Colonic mucosa (tissue), 4 donors: Measurements from ENCODE around the gene NR1D1. TPM values are rescaled to one million over a fixed set of nuclear protein-coding genes. Genes with fewer than 3 reads are reported as not detected.

Experiments
- DNase-seq: peaks from one replicate; pipeline ENCODE4 v3.0.0-alpha.2; 2020
- H3K27ac ChIP-seq: fragments of 200-600 bp; one replicate; pipeline ENCODE4 v1.8.0; 2021
- H3K27me3 ChIP-seq: fragments of 200-600 bp; one replicate; pipeline ENCODE4 v1.8.0; 2021
- H3K36me3 ChIP-seq: fragments of 200-600 bp; one replicate; pipeline ENCODE4 v1.8.0; 2021
- H3K4me1 ChIP-seq: fragments of 200-600 bp; one replicate; pipeline ENCODE4 v1.8.0; 2021; ENCODE audit warnings: mild to moderate bottlenecking
- H3K4me3 ChIP-seq: fragments of 200-600 bp; one replicate; pipeline ENCODE4 v1.8.0; 2021
- H3K9ac ChIP-seq, 2 donors: one replicate each; pipeline ENCODE4 v1.7.0; 2013; ENCODE audit warnings: control low read depth in 2 of 2, low read depth in 2 of 2, low read length in 2 of 2
- H3K9me3 ChIP-seq: fragments of 200-600 bp; one replicate; pipeline ENCODE4 v1.8.0; 2021
- intact Hi-C: fragments of 100-400 bp; cut with DNase I; formaldehyde crosslinking; loops from one replicate; pipeline ENCODE4 v1.14.1; 2022
- total RNA-seq, 2 donors: library from RNA; stranded (reverse); fragmentation: NEBNext Ultra II Directional in 1 of 2; extraction: Animal tissue kit (Norgen Biotek cat#: 25700) in 1 of 2; gene quantifications; one replicate each; pipeline ENCODE4 v1.2.1, GENCODE V29; 2021
- TF ChIP-seq, protein P1 (sequence below): fragments of 200-600 bp; IDR thresholded peaks from one replicate; pipeline ENCODE4 v1.8.0; 2022; ENCODE audit warnings: antibody characterized with exemption, mild to moderate bottlenecking
- donor health status: healthy.
- donor health status: DM: no; HTN: no; CAD: no.
- donor health status: DM: no; HTN: no; CAD: no.

Gene NR1D1
- total RNA-seq, 2 donors from 2014 or later = 4.8 to 18.8 TPM

- H3K27me3 ChIP-seq = no peaks in the 10 kb centered on the region
- intact Hi-C loops = no loop called here
- TF ChIP-seq, protein P1, sequence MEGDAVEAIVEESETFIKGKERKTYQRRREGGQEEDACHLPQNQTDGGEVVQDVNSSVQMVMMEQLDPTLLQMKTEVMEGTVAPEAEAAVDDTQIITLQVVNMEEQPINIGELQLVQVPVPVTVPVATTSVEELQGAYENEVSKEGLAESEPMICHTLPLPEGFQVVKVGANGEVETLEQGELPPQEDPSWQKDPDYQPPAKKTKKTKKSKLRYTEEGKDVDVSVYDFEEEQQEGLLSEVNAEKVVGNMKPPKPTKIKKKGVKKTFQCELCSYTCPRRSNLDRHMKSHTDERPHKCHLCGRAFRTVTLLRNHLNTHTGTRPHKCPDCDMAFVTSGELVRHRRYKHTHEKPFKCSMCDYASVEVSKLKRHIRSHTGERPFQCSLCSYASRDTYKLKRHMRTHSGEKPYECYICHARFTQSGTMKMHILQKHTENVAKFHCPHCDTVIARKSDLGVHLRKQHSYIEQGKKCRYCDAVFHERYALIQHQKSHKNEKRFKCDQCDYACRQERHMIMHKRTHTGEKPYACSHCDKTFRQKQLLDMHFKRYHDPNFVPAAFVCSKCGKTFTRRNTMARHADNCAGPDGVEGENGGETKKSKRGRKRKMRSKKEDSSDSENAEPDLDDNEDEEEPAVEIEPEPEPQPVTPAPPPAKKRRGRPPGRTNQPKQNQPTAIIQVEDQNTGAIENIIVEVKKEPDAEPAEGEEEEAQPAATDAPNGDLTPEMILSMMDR = no peak
- H3K36me3 ChIP-seq = peaks cover 21% of the 10 kb centered on the region
- peak overlapping the region in 1 of 2 donors; percentile 32 for H3K9ac ChIP-seq
- H3K27ac ChIP-seq = peak overlapping the region; percentile 32
- no peaks in the 10 kb centered on the region for H3K9me3 ChIP-seq
- peaks cover 28% of the 10 kb centered on the region for H3K4me1 ChIP-seq
- no peak for DNase-seq
- H3K4me3 ChIP-seq = no peak overlapping the region
These were observed 6.7 kb downstream of the NR1D1 start for GRCh38 chr17:40093580-40094201.

- H3K27ac ChIP-seq = peak overlapping the region; percentile 32
These were observed 7.3 kb downstream of the NR1D1 start for GRCh38 chr17:40093005-40093579.

DNA sequence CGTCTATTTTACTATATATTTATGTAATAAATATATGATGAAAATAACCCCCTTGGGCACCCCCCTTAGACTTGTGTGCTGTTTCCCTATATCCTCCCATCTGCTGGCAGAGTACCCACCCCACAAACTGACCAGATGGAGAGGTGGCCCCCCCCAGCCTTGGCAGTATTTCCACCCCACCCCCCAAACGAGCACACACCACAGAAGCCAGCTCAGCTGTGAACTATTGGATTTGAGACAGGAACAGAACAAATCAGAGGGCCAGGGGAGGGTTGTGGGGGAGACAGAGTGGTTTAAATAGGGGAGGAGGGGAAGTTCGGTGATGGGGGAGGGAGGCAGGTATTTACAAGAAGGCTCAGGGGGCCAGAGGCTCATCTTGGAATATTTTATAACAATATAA, 7.8 kb downstream of the NR1D1 start:
- Histone ChIP-seq H3K36me3 (peaks cover 21% of the 10 kb centered on the region), H3K9ac (no peak overlapping the region), H3K9me3 (no peaks in the 10 kb centered on the region), H3K4me1 (peaks cover 17% of the 10 kb centered on the region), H3K27me3 (no peaks in the 10 kb centered on the region), H3K27ac (no peak overlapping the region), H3K4me3 (no peak overlapping the region)
- intact Hi-C loops = no loop called here
- TF ChIP-seq, protein P1 = no peak
- DNase-seq = no peak

More at GRCh38 chr17:40093005-40093579, 7.3 kb downstream of the NR1D1 start:
- H3K9me3 ChIP-seq = no peaks in the 10 kb centered on the region
- intact Hi-C loops = no loop called here
- peak overlapping the region in 1 of 2 donors; percentile 32 for H3K9ac ChIP-seq
- peaks cover 22% of the 10 kb centered on the region for H3K4me1 ChIP-seq
- TF ChIP-seq, protein P1 = no peak
- H3K36me3 ChIP-seq = peaks cover 21% of the 10 kb centered on the region
- no peak for DNase-seq
- no peak overlapping the region for H3K4me3 ChIP-seq
- H3K27me3 ChIP-seq = no peaks in the 10 kb centered on the region

- H3K9ac ChIP-seq = no peak overlapping the region
- H3K27me3 ChIP-seq = no peaks in the 10 kb centered on the region
- H3K9me3 ChIP-seq = no peaks in the 10 kb centered on the region
- H3K36me3 ChIP-seq = peaks cover 19% of the 10 kb centered on the region
- intact Hi-C loops = no loop called here
- H3K4me3 ChIP-seq = no peak overlapping the region
- no peak overlapping the region for H3K27ac ChIP-seq
- no peak for DNase-seq
- H3K4me1 ChIP-seq = peaks cover 10% of the 10 kb centered on the region
- TF ChIP-seq, protein P1 = no peak
These were observed 8.5 kb downstream of the NR1D1 start for GRCh38 chr17:40091691-40092397.

GRCh38 chr17:40090237-40091119, 9.9 kb downstream of the NR1D1 start:
- Histone ChIP-seq H3K4me3 (no peak overlapping the region), H3K27me3 (no peaks in the 10 kb centered on the region), H3K9ac (no peak overlapping the region), H3K27ac (no peak overlapping the region), H3K9me3 (no peaks in the 10 kb centered on the region), H3K36me3 (peaks cover 13% of the 10 kb centered on the region), H3K4me1 (peaks cover 4% of the 10 kb centered on the region)
- intact Hi-C loops = no loop called here
- TF ChIP-seq, protein P1 = no peak
- no peak for DNase-seq
